ENCODE results near the gene MFSD6L.

DNA sequence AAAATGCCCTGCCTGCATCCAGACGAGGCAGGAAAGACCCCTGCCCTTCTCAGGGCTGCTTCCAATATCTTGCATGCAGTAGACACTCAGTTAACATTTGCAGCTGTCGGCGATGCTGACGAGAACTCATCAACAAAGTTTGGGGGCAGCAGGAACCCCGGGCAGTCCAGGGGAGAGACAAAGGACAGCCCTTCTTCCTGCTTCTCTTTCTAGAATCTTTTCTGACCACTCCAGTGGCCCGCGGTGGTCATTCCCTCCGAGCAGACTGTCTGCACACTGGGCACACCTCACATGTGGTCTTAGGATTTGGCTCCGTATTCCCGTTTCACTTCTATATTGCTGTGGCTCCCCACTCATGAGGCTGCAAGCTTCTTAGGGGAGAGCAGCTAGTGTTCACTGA lies 31.0 kb upstream of the MFSD6L start:
- TF ChIP-seq, protein P1, sequence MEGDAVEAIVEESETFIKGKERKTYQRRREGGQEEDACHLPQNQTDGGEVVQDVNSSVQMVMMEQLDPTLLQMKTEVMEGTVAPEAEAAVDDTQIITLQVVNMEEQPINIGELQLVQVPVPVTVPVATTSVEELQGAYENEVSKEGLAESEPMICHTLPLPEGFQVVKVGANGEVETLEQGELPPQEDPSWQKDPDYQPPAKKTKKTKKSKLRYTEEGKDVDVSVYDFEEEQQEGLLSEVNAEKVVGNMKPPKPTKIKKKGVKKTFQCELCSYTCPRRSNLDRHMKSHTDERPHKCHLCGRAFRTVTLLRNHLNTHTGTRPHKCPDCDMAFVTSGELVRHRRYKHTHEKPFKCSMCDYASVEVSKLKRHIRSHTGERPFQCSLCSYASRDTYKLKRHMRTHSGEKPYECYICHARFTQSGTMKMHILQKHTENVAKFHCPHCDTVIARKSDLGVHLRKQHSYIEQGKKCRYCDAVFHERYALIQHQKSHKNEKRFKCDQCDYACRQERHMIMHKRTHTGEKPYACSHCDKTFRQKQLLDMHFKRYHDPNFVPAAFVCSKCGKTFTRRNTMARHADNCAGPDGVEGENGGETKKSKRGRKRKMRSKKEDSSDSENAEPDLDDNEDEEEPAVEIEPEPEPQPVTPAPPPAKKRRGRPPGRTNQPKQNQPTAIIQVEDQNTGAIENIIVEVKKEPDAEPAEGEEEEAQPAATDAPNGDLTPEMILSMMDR (IDR thresholded peaks at IDR 0.05): no peak
- TF ChIP-seq POLR2A (IDR thresholded peaks at IDR 0.05): no peak
